Prostate gland (tissue), 2 donors: Measurements from ENCODE around the gene PDE7B. TPM values are rescaled to one million over a fixed set of nuclear protein-coding genes. Genes with fewer than 3 reads are reported as not detected.

Experiments
- DNase-seq: peaks from one replicate; pipeline ENCODE4 v3.0.0-alpha.2; 2019; ENCODE audit warnings: low spot score
- H3K27ac ChIP-seq, 2 donors: fragments of 200-600 bp; sonication (generic); 2 replicates each; pipeline ENCODE4 v1.5.1; 2017 to 2019
- H3K27me3 ChIP-seq: fragments of 200-600 bp; sonication (generic); replicated peaks from 2 replicates; pipeline ENCODE4 v1.5.1; 2019; ENCODE audit not compliant: insufficient read depth
- H3K36me3 ChIP-seq, 2 donors: fragments of 200-600 bp; sonication (generic); 1 replicate in 1 of 2; 2 replicates in 1 of 2; pipeline versions ENCODE4 v1.5.1 to v1.8.1; 2017 to 2019
- H3K4me1 ChIP-seq: fragments of 200-600 bp; sonication (generic); replicated peaks from 2 replicates; pipeline ENCODE4 v1.5.1; 2019
- H3K4me3 ChIP-seq, 2 donors: fragments of 200-600 bp; sonication (generic); 2 replicates each; pipeline ENCODE4 v1.5.1; 2017 to 2019
- H3K9me3 ChIP-seq: fragments of 200-600 bp; sonication (generic); 2 replicates; pipeline ENCODE4 v1.5.1; 2017
- POLR2A ChIP-seq: fragments of 450-650 bp; IDR thresholded peaks from one replicate; pipeline ENCODE4 v1.6.1; 2016; ENCODE audit warnings: antibody characterized with exemption, mild to moderate bottlenecking
- POLR2AphosphoS5 ChIP-seq: sonication (generic); formaldehyde crosslinking; IDR thresholded peaks from one replicate; pipeline ENCODE4 v1.6.1; 2017; ENCODE audit warnings: antibody characterized with exemption
- WGBS: methylation state at CpG from one replicate; pipeline ENCODE4 v1.1.5; 2018; 5-methylcytosine and 5-hydroxymethylcytosine counted together
- intact Hi-C: fragments of 100-400 bp; cut with DNase I; formaldehyde crosslinking; loops from one replicate; pipeline ENCODE4 v1.14.2; 2022
- total RNA-seq, 2 donors: library from RNA; depleted of rRNA; stranded (reverse); fragments of >200 nt; gene quantifications; one replicate each; pipeline ENCODE4 v1.1.0, GENCODE V29; 2016
- TF ChIP-seq, protein P1 (sequence below), 4 experiments: fragments of 200-600 bp in 2 of 4; fragments of 450-650 bp in 2 of 4; sonication (generic) in 2 of 4; IDR thresholded peaks; 1 replicate in 3 of 4; 2 replicates in 1 of 4; pipeline ENCODE4 v1.5.1; 2016 to 2019; ENCODE audit warnings: antibody characterized with exemption in 4 of 4, mild to moderate bottlenecking in 2 of 4, moderate library complexity in 2 of 4

PDE7B gene
- total RNA-seq, 2 donors from 2014 or later = 4.7 to 6.3 TPM

DNA sequence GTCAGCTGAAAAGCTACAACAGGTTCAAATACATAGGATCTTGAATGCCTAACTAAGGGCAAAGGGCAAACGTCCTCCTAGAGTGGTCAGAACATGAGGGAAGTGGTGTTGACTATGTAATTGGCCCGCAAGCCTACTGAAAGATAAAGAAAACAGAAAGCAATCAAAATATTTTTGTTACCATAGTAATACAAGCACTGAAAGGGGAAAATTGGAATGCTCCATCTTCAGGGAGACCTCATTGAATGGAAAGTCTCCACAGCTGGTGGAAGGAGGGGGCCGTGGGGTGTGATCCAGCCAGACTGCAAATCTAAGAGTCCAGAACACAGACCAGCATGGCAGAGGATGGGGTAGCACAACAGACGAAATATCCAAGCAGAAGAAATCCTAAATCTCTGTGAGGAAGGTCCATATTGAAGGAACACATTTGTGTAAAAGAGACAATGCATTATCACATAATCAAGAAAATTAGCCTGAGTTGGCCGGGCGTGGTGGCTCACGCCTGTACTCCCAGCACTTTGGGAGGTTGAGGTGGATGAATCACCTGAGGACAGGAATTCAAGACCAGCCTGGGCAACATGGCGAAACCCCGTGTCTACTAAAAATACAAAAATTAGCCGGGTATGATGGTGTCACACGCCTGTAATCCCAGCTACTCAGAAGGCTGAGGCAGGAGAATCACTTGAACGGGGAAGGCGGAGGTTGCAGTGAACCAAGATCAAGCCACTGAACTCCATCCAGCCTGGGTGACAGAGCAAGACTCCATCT, 359.1 kb downstream of the PDE7B start:
- Histone ChIP-seq H3K27me3 (no peaks in the 10 kb centered on the region), H3K9me3 (no peaks in the 10 kb centered on the region), H3K4me1 (no peaks in the 10 kb centered on the region), H3K4me3 (no peak overlapping the region), H3K36me3 (no peaks in the 10 kb centered on the region), H3K27ac (no peak overlapping the region)
- no peak for DNase-seq
- intact Hi-C loops = no loop called here
- TF ChIP-seq POLR2A = no peak
- TF ChIP-seq POLR2AphosphoS5 = no peak
- TF ChIP-seq, protein P1, sequence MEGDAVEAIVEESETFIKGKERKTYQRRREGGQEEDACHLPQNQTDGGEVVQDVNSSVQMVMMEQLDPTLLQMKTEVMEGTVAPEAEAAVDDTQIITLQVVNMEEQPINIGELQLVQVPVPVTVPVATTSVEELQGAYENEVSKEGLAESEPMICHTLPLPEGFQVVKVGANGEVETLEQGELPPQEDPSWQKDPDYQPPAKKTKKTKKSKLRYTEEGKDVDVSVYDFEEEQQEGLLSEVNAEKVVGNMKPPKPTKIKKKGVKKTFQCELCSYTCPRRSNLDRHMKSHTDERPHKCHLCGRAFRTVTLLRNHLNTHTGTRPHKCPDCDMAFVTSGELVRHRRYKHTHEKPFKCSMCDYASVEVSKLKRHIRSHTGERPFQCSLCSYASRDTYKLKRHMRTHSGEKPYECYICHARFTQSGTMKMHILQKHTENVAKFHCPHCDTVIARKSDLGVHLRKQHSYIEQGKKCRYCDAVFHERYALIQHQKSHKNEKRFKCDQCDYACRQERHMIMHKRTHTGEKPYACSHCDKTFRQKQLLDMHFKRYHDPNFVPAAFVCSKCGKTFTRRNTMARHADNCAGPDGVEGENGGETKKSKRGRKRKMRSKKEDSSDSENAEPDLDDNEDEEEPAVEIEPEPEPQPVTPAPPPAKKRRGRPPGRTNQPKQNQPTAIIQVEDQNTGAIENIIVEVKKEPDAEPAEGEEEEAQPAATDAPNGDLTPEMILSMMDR (IDR thresholded peaks at IDR 0.05) = no peak
- 91% methylated on average over 13 of the region's 13 CpGs for WGBS

- no peaks in the 10 kb centered on the region for H3K27me3 ChIP-seq
- WGBS = 88% methylated on average over 2 of the region's 2 CpGs
These were observed 361.1 kb downstream of the PDE7B start for GRCh38 chr6:136212608-136213007.

DNA sequence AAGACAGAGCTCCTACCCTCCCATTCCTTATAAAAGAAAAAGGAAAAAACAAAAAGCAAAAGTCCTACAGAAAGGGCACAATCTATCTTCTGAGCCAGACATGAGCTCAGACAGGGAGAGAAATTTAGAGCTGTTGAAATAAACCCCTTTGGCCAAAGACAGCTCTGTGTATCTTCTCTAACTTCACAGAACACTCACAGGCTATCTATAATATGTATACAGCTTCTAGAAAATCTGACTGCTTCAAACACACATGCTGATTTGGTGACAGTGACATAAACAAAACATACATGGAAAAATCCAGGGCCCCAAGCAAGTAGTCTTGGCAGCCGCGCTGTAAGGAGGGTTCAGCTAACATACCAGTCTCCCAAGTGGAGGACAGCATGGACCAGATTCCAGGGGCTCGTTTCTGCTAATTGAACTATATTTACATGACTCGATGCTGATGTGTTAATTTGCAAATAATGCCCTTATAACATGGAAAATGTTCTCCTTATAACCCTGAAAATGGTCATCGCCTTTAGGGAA, 361.6 kb downstream of the PDE7B start:
- Histone ChIP-seq H3K9me3 (no peaks in the 10 kb centered on the region), H3K27ac (no peak overlapping the region), H3K27me3 (no peaks in the 10 kb centered on the region), H3K36me3 (no peaks in the 10 kb centered on the region), H3K4me3 (no peak overlapping the region), H3K4me1 (no peaks in the 10 kb centered on the region)
- DNase-seq = no peak
- intact Hi-C loops = no loop called here
- 65% methylated on average over 5 of the region's 5 CpGs for WGBS
- TF ChIP-seq POLR2A = no peak
- TF ChIP-seq, protein P1 (IDR thresholded peaks at IDR 0.05) = no peak
- no peak for TF ChIP-seq POLR2AphosphoS5

More at GRCh38 chr6:136212608-136213007, 361.1 kb downstream of the PDE7B start:
- Histone ChIP-seq H3K9me3 (no peaks in the 10 kb centered on the region), H3K4me1 (no peaks in the 10 kb centered on the region), H3K36me3 (no peaks in the 10 kb centered on the region), H3K4me3 (no peak overlapping the region), H3K27ac (no peak overlapping the region)
- DNase-seq = no peak
- TF ChIP-seq POLR2A (no peak), POLR2AphosphoS5 (no peak)
- TF ChIP-seq, protein P1 (IDR thresholded peaks at IDR 0.05) = no peak
- intact Hi-C loops = no loop called here

GRCh38 chr6:136213853-136214252, 362.4 kb downstream of the PDE7B start:
- H3K36me3 ChIP-seq = no peaks in the 10 kb centered on the region
- no peak for DNase-seq
- TF ChIP-seq, protein P1 (IDR thresholded peaks at IDR 0.05) = no peak
- TF ChIP-seq POLR2A (no peak), POLR2AphosphoS5 (no peak)
- H3K4me1 ChIP-seq = no peaks in the 10 kb centered on the region
- intact Hi-C loops = no loop called here
- no peaks in the 10 kb centered on the region for H3K9me3 ChIP-seq
- no peak overlapping the region for H3K4me3 ChIP-seq
- H3K27ac ChIP-seq = no peak overlapping the region
- H3K27me3 ChIP-seq = no peaks in the 10 kb centered on the region
